ENCODE data around the gene CEACAM4.

GRCh38 chr19:41569481-41570150 is 57.3 kb downstream of the CEACAM4 start:
- no peak for TF ChIP-seq CTCF (IDR thresholded peaks at IDR 0.05)
- TF ChIP-seq POLR2A (IDR thresholded peaks at IDR 0.05) = no peak

Measured in testis (tissue), 2 donors.